Osteoblast (primary cell): ENCODE results near the gene MTHFD1L. TPM values are rescaled to one million over a fixed set of nuclear protein-coding genes. Genes with fewer than 3 reads are reported as not detected.

Source experiments
- DNase-seq: peaks from one replicate; pipeline ENCODE4 v3.0.0; 2011; ENCODE audit warnings: low spot score, mixed read lengths; ENCODE audit not compliant: insufficient read length; ENCODE audit errors: missing footprints
- H2AFZ ChIP-seq: 2 replicates; pipeline ENCODE4 v1.6.0; 2011; ENCODE audit warnings: mild to moderate bottlenecking, low read length
- H3K27ac ChIP-seq: 2 replicates; pipeline ENCODE4 v1.5.1; 2011; ENCODE audit warnings: mild to moderate bottlenecking, low read depth, low read length, moderate library complexity
- H3K27me3 ChIP-seq: 2 replicates; pipeline ENCODE4 v1.6.0; 2012; ENCODE audit warnings: mild to moderate bottlenecking, control low read depth, inconsistent platforms, low read length, moderate library complexity; ENCODE audit not compliant: insufficient read depth
- H3K36me3 ChIP-seq: 2 replicates; pipeline ENCODE4 v1.5.1; 2011; ENCODE audit warnings: mild to moderate bottlenecking, low read length, control low read depth, moderate library complexity; ENCODE audit not compliant: insufficient read depth
- H3K4me1 ChIP-seq: 2 replicates; pipeline ENCODE4 v1.5.1; 2011; ENCODE audit warnings: mild to moderate bottlenecking, low read length, control low read depth, moderate library complexity; ENCODE audit not compliant: insufficient read depth
- H3K4me2 ChIP-seq: 2 replicates; pipeline ENCODE4 v1.6.0; 2011; ENCODE audit warnings: mild to moderate bottlenecking, low read length; ENCODE audit not compliant: insufficient read depth
- H3K4me3 ChIP-seq: fragments of 200-600 bp; sonication (generic); 3 replicates; pipeline ENCODE4 v1.5.1; 2012; ENCODE audit warnings: mild to moderate bottlenecking, low read length, inconsistent platforms; ENCODE audit not compliant: insufficient read depth
- H3K79me2 ChIP-seq: 2 replicates; pipeline ENCODE4 v1.6.0; 2012; ENCODE audit warnings: mild to moderate bottlenecking, low read length, control low read depth, inconsistent platforms; ENCODE audit not compliant: insufficient read depth
- H3K9me3 ChIP-seq: 2 replicates; pipeline ENCODE4 v1.5.1; 2011; ENCODE audit warnings: low read depth, low read length, control low read depth
- H4K20me1 ChIP-seq: 2 replicates; pipeline ENCODE4 v1.6.0; 2012; ENCODE audit warnings: mild to moderate bottlenecking, low read length, control low read depth; ENCODE audit not compliant: insufficient read depth
- CTCF ChIP-seq: IDR thresholded peaks from 2 replicates; pipeline ENCODE4 v1.5.1; 2011; ENCODE audit warnings: mild to moderate bottlenecking, low read depth, low read length, moderate library complexity; ENCODE audit errors: extremely low read depth
- total RNA-seq: library from RNA; depleted of rRNA; stranded (reverse); fragments of >200 nt; gene quantifications from 2 replicates; pipeline ENCODE4 v1.2.3, GENCODE V29; 2012

MTHFD1L gene
- total RNA-seq, 1 donor: 56.8 TPM

GRCh38 chr6:151027295-151027747 is 161.8 kb downstream of the MTHFD1L start:
- no peaks in the 10 kb centered on the region for H3K79me2 ChIP-seq
- no peak for TF ChIP-seq CTCF
- no peaks in the 10 kb centered on the region for H4K20me1 ChIP-seq
- peaks cover 14% of the 10 kb centered on the region for H3K36me3 ChIP-seq
- no peak overlapping the region for H3K4me3 ChIP-seq
- no peaks in the 10 kb centered on the region for H3K27me3 ChIP-seq
- no peak overlapping the region for H3K4me2 ChIP-seq
- no peak for DNase-seq
- no peak overlapping the region for H2AFZ ChIP-seq
- no peaks in the 10 kb centered on the region for H3K9me3 ChIP-seq
- no peak overlapping the region for H3K27ac ChIP-seq
- no peaks in the 10 kb centered on the region for H3K4me1 ChIP-seq

- TF ChIP-seq CTCF: no peak
- H3K4me3 ChIP-seq: no peak overlapping the region
- H3K27me3 ChIP-seq: no peaks in the 10 kb centered on the region
These were observed 162.7 kb downstream of the MTHFD1L start for GRCh38 chr6:151027936-151028838.

GRCh38 chr6:151029970-151030369 is 164.5 kb downstream of the MTHFD1L start:
- Histone ChIP-seq H3K27me3 (no peaks in the 10 kb centered on the region), H3K79me2 (no peaks in the 10 kb centered on the region), H3K4me3 (no peak overlapping the region), H4K20me1 (no peaks in the 10 kb centered on the region), H3K27ac (no peak overlapping the region), H3K4me2 (no peak overlapping the region), H2AFZ (no peak overlapping the region), H3K9me3 (no peaks in the 10 kb centered on the region), H3K36me3 (peaks cover 14% of the 10 kb centered on the region), H3K4me1 (no peaks in the 10 kb centered on the region)
- TF ChIP-seq CTCF: no peak
- DNase-seq: no peak

More at GRCh38 chr6:151027936-151028838, 162.7 kb downstream of the MTHFD1L start:
- Histone ChIP-seq H3K27ac (no peak overlapping the region), H3K36me3 (peaks cover 12% of the 10 kb centered on the region), H3K4me2 (no peak overlapping the region), H3K9me3 (no peaks in the 10 kb centered on the region), H2AFZ (no peak overlapping the region), H3K4me1 (no peaks in the 10 kb centered on the region), H3K79me2 (no peaks in the 10 kb centered on the region), H4K20me1 (no peaks in the 10 kb centered on the region)
- no peak for DNase-seq

- peaks cover 14% of the 10 kb centered on the region for H3K36me3 ChIP-seq
- no peak overlapping the region for H3K27ac ChIP-seq
These were observed 166.5 kb downstream of the MTHFD1L start for GRCh38 chr6:151032034-151032433.

More at GRCh38 chr6:151032034-151032433, 166.5 kb downstream of the MTHFD1L start:
- Histone ChIP-seq H2AFZ (no peak overlapping the region), H3K4me3 (no peak overlapping the region), H3K27me3 (no peaks in the 10 kb centered on the region), H3K79me2 (no peaks in the 10 kb centered on the region), H3K4me2 (no peak overlapping the region), H3K9me3 (no peaks in the 10 kb centered on the region), H3K4me1 (peaks cover 12% of the 10 kb centered on the region), H4K20me1 (no peaks in the 10 kb centered on the region)
- DNase-seq: no peak
- no peak for TF ChIP-seq CTCF
